ENCODE results near the gene MAG.

GRCh38 chr19:35266520-35267352, 25.2 kb upstream of the MAG start:
- TF ChIP-seq CTCF (conservative IDR thresholded peaks at IDR 0.05 in 1 of 2, IDR thresholded peaks at IDR 0.05 in 1 of 2; ENCODE audit: extremely low read depth in 1 of 2, insufficient read depth in 1 of 2, low read depth in 1 of 2, low read length in 2 of 2) (no peak), EZH2 (IDR thresholded peaks at IDR 0.05; ENCODE audit: borderline replicate concordance, low read length) (no peak)
